Measurements from ENCODE around the gene CDH5. TPM values are rescaled to one million over a fixed set of nuclear protein-coding genes. Genes with fewer than 3 reads are reported as not detected.

CDH5 gene
- total RNA-seq, 6 experiments from 2014 or later: 9.0 to 25.7 (median 15.4) TPM

DNA sequence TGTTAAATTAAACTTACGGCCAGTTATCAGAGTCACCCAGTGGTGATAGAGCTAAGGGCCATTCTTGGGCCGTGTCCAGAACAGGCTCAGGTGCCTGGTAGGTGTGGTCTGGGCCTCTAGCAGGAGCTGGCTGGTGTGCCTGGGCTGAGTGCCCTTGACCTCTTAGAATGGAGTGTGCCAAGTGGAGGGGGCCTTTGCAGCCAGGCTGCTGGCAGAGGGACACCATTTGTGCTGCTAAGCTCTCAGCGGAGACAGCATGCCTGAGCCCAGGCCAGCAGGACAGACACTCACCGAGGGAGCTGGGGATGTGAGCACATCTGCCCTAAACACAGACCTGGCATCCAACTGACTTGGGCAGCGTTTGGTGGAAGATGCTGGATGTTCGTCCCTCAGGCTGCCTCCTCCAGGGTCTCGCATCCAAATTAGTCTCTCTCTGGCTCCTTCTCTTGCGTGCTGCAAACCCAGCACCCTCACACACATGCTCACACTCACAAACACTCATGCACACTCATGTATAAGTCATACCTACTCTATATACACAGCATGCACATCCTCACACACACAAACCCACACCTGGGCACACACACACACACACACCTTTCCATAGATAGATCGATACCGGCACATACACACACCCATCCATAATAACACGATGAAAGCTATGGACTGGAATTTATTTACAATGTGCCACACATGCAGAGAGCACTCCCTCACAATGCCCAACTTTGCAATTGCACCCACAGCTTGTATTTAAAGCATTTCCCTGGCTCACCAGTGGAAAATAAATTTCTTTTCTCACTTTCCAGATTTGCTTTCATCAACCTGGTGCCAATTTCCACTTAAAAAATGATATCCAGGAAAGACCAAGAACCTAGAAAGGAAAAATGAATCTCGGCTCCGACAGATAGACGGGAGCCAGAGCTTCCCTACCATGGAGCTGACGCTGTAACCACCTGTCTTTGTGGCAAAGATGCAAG is 33.6 kb upstream of the CDH5 start:
- H3K36me3 ChIP-seq: no peaks in the 10 kb centered on the region
- H3K9me3 ChIP-seq: no peaks in the 10 kb centered on the region
- ATAC-seq (no peak), DNase-seq (no peak)
- H3K27me3 ChIP-seq: no peaks in the 10 kb centered on the region
- H3K27ac ChIP-seq: no peak overlapping the region
- TF ChIP-seq, protein P1, sequence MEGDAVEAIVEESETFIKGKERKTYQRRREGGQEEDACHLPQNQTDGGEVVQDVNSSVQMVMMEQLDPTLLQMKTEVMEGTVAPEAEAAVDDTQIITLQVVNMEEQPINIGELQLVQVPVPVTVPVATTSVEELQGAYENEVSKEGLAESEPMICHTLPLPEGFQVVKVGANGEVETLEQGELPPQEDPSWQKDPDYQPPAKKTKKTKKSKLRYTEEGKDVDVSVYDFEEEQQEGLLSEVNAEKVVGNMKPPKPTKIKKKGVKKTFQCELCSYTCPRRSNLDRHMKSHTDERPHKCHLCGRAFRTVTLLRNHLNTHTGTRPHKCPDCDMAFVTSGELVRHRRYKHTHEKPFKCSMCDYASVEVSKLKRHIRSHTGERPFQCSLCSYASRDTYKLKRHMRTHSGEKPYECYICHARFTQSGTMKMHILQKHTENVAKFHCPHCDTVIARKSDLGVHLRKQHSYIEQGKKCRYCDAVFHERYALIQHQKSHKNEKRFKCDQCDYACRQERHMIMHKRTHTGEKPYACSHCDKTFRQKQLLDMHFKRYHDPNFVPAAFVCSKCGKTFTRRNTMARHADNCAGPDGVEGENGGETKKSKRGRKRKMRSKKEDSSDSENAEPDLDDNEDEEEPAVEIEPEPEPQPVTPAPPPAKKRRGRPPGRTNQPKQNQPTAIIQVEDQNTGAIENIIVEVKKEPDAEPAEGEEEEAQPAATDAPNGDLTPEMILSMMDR (IDR thresholded peaks at IDR 0.05): no peak
- no peak for TF ChIP-seq POLR2A (IDR thresholded peaks at IDR 0.05)
- H3K4me3 ChIP-seq: no peak overlapping the region
- 86% methylated on average over 6 of the region's 15 CpGs for WGBS (ENCODE audit: insufficient coverage, low coverage, low lambda C conversion rate, missing lambda C conversion rate)
- H3K4me1 ChIP-seq: no peaks in the 10 kb centered on the region
- intact Hi-C loops (cut with DNase I): no loop called here

DNA sequence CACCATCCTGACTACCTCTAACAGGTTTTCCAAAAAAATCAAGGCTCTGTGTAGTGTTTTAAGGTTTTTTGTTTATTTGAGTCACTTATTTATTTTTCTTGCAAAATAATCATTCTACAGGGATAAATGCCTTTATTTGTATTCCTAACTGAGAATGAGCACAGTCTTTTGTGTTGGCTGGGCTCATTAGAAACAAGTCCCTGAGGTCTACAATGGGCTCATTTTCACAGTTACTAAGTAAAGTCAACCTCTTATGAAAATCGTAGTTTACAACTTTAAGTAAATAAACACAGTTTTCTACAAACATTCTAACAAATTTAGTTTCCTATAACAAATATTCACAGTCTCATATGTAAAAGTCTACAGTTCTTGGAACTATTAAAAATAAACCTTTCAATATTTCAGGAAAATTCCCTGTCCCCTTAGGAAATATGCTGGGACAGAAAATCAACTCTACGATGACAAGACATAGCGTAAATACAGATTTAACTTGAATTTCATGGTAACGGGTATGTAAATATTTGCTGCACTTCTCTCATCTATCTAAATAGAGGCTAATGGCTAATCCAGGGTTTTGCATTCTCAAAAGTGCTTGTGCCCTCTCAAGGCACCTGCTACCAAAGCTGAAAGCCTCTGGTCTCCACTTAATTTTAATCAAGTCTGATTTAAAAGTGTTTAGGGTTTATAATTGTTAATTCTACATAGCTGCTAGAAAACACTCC is 31.5 kb upstream of the CDH5 start:
- Histone ChIP-seq H3K9me3 (no peaks in the 10 kb centered on the region), H3K4me3 (no peak overlapping the region), H3K27ac (no peak overlapping the region), H3K36me3 (no peaks in the 10 kb centered on the region), H3K27me3 (no peaks in the 10 kb centered on the region), H3K4me1 (no peaks in the 10 kb centered on the region)
- TF ChIP-seq, protein P1 (IDR thresholded peaks at IDR 0.05): no peak
- no peak for TF ChIP-seq POLR2A (IDR thresholded peaks at IDR 0.05)
- intact Hi-C loops (cut with DNase I): no loop called here
- no peak for ATAC-seq
- WGBS (ENCODE audit: insufficient coverage, low coverage, low lambda C conversion rate, missing lambda C conversion rate): 36% methylated on average over 4 of the region's 4 CpGs
- no peak for DNase-seq

DNA sequence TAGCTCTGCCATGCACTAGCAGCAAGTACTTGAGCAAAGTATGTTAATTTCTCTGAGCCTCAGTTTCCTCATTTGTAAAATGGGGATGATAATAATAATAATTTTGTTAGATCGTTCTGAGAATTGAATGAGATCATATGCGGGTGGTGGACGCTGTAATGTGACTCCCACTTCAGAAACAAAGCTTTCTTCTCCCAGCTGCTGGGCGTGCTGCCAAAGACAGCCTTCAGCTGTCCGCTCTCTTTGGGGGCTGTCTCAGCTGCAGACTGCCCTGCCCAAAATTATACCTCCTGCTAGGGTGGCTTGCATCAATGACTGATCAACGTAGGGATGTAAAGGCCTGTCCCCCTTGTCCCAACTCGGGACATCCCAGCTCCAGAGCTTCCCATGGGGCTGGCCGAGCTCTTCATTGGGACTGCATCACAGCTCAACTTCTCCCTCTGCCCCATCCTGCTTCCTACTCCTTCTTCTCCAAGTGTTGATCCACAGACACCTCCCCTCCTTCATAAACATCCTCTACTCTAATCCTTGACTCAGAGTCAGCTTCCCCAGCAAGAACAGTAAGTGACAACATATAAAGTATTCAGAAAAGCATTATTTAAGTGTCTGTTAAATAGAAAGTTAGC is 30.7 kb upstream of the CDH5 start:
- no peak overlapping the region for H3K27ac ChIP-seq
- no peaks in the 10 kb centered on the region for H3K9me3 ChIP-seq
- H3K4me3 ChIP-seq: no peak overlapping the region
- intact Hi-C loops (cut with DNase I): no loop called here
- TF ChIP-seq, protein P1 (IDR thresholded peaks at IDR 0.05): no peak
- TF ChIP-seq POLR2A (IDR thresholded peaks at IDR 0.05): no peak
- ATAC-seq (no peak), DNase-seq (no peak)
- H3K27me3 ChIP-seq: no peaks in the 10 kb centered on the region
- 41% methylated on average over 4 of the region's 8 CpGs for WGBS (ENCODE audit: insufficient coverage, low coverage, low lambda C conversion rate, missing lambda C conversion rate)
- H3K36me3 ChIP-seq: no peaks in the 10 kb centered on the region
- no peaks in the 10 kb centered on the region for H3K4me1 ChIP-seq

DNA sequence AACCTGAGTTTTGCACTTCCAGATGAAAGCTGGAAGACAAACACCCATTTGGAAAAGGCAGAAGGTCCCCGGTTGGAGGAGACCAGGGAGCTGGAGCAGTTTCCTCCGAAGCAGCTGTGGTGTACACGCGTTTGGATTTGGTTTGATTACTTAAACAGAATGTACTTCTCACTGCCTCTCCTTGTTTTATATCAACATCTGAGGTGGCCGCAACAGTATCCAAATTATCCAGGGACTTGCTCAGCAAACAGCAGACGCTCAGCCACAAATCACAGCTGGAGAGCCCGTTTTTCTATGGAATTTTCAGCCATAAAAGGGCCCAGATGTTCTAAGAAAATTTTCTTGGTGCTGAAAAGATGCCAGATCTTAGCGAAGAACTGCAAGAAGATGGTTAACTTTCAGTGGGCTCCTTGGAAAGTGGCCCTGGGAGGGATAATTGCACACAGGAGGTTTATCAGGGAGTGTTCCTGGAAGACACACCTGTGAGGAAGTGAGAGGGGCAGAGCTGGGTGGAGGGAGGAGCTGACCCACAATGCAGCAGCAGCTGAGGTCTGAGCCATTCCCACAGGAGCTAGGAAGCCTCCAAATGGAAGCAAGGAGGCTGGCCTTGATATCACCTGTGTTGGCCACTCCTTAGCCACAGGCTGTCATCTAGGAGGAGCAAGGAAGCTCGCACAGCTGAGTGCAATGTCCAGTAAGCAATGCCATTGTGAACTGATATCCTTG is 28.9 kb upstream of the CDH5 start:
- H3K27ac ChIP-seq: no peak overlapping the region
- no peak for ATAC-seq
- no peaks in the 10 kb centered on the region for H3K4me1 ChIP-seq
- intact Hi-C loops (cut with DNase I): no loop called here
- H3K36me3 ChIP-seq: no peaks in the 10 kb centered on the region
- H3K27me3 ChIP-seq: no peaks in the 10 kb centered on the region
- no peaks in the 10 kb centered on the region for H3K9me3 ChIP-seq
- no peak overlapping the region for H3K4me3 ChIP-seq
- no peak for TF ChIP-seq POLR2A (IDR thresholded peaks at IDR 0.05)
- TF ChIP-seq, protein P1 (IDR thresholded peaks at IDR 0.05): no peak
- WGBS (ENCODE audit: insufficient coverage, low coverage, low lambda C conversion rate, missing lambda C conversion rate): 72% methylated on average over 7 of the region's 9 CpGs
- no peak for DNase-seq
